ENCODE data around the gene SLC36A1.

Gene SLC36A1

DNA sequence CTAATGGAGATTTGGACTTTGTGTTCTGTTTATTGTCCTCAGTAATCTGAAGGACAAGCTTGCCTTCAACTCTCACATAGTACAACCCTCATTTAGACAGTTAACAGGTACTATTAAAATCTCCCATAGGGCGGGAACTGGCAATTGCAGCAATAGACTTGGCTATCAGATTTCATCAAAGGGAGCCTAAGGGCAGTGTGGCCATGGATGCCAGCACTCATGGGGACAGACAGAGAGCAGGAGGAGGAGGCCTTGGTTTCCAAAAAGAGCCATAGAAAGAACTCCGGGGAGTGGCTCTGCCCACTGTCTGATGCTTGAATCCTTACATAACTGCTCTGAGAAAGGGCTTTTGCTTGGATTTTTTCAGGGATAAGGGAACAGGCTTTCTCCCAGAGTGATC is 6.8 kb downstream of the SLC36A1 start:
- DNase-seq = no peak

DNA sequence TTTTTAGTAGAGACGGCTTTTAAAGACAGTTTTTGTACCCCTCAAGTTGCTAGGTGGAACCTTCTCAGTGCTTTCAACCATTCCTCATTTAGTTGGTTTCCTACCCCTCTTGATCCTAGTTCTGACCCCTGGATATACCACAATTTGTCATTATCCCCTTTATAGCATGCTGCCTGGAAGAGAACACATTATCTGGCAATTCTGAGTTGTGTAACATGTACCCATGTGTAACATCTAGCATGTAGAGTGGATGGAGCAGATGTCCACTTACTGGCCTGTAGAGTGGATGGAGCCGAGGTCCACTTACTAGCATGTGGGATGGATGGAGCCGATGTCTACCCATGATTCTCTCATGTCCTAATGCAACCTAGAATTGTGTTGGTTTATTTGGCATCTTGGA is 7.5 kb downstream of the SLC36A1 start:
- no peak for DNase-seq

DNA sequence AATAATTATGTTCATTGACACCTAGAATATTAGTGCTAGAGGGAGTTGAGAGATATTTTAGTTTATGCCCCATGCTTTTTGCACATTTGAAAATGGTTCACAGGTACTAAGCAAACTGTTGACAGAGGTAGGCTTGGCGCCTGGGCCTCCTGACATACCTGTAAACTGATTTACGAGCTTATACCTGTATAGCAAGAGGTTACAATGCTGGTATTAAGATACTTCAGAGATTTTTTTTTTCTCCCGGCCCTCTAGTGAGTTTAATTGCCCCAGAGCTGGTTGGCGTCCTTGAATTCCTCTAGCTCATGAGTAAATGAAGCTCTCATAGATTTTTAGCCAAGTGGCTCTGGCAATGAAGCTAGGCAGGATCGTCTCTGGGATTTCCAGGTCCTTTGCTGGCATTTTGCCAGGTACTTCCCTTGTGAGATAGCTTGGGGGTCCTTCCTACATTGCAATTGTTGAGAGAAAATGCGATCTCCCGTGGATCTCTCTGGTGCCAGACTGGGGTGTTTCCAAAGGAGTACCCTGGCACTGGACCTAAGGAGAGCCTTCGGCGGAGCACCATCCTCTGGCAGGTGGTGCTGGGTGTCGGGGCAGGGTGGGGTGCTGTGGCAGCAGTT is 9.0 kb downstream of the SLC36A1 start:
- DNase-seq = no peak

DNA sequence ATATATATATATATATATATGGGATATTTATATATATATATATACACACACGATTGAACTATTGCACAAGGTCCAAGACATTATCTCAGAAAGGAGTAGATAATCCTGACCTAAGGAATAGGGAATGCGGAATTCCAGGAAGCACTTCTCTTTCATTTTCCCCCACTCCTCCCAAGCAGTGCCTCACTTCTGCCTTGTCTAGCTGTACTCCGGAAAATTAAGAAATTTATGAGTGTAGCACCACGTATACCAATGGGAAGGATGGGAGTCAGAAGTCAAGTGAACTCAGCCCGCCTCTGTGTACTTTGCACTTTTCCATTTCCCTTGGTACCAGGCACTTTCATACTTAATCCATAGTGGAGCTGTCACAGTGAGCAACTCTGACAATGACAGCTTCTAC is 10.9 kb downstream of the SLC36A1 start:
- no peak for DNase-seq

DNA sequence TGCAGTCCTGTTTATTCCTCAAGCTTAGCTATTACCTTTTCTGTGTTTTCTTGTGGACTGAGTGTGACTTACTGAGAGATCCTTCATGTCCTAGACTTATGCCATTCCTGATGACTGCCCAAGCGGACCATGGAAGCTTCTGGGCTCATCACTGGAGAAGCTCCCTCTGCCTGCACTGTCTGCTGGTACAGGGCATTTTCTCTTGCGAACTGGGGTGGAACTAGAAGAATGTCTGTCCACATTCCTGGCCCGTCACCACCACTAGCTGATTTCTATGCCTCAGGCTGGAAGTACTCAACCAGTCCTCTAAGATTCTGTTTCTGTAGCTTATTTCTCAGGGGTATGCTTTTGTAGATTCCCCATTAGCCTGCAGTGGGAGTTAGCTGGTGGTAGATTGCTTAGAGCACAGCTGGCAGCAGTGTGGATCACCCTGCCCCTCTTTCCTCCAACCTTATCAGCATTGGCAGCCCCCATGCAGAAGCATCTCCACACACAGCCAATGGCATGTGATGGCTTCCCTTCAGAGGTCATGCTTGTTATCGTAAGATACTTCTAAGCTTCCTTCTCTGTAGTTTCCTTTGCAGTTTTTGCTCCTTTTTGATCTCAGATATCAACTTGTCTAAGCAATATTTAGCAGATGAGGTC is 12.4 kb downstream of the SLC36A1 start:
- no peak for DNase-seq

DNA sequence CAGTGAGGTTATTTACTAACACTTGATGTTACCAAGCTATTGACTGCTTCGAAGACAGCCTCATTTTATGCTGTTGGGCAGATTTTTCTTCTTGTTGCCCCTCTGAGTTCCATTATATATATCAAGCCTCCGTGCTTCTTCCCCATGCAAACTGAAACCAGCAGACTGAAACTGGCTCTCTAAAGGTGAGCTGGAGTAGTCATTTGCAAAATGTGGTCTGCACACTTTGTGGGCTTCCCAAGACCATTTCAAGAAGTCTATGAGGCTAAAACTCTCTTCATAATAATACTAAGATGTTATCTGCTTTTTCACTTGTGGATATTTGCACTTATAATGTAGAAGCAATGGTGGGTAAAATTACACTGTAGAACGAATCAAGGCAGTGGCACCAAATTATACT is 13.9 kb downstream of the SLC36A1 start:
- DNase-seq = no peak

DNA sequence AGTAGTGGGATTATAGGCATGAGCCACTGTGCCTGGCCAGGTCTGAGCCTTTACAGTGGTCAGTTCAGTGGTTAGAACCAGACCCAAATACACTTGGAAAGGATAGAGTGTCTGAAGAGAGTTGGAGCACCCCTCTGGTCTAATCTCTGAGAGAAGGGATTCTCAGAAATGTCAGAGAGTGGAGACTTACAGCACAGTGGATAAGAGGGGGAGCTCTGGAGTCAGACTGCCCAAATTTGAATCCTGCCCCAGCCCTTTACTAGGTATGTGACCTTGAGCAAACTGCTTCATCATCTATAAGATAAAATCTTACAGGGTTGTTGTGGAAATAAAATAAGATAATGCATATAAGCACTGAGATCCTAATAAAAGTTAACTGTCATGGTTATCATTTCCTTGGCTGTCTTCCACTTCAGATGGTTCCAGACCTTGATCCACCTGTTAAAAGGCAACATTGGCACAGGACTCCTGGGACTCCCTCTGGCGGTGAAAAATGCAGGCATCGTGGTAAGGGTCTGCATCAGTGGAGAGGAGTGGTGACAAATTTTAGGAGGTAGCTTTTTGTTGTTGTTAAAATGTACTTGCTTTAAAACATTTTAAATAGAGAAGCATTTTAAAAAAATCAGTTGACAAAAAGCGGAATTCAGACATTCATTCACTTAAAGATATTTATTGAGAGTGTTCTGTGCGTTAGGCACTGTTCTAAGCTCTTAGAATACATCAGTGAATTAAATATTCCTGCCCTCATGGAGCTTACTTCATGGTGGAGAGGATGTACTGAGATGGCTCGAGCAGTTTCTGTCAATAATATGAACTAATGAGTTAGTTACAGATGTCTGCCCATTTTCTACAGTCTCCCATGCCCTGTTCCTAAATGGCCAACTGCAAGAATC is 16.0 kb downstream of the SLC36A1 start:
- no peak for DNase-seq

DNA sequence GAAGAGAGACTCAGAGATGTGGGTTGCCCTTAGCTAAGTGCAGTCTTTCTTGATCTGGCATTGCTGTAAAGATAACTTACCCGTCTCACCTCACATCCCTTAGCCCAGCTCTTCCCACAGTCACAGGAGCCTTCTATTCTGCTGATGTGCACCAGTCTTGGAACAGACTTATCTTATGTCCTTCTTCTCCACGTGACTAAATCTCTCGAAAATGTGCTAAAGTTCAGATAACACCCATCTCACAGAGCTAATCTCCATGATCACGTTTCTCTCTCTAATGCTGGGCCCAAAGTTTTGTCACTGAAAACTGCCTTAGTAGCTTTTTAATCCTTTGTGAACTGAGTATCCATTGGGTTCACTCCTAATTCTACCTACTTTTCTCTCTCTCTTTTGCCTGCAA is 16.7 kb downstream of the SLC36A1 start:
- DNase-seq = no peak

DNA sequence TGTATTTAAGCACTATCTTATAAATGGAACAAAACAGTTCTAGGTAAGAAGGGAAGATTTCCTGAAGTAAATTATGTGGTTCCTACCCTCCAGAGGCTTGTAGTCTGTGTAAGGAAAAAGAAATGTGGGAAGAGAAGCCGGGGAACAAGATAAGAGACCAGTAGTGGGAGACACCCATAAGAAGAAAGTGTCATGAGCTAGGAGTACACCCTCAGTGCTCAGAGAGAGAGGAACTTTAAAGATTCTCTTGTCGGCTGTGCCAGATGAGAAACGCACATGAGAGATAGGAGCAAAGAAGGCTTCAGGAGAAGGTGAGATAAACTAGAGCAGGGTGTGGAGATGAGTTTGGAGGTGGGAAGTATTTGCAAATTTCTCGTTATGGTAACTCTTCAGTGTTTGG is 18.1 kb downstream of the SLC36A1 start:
- no peak for DNase-seq

DNA sequence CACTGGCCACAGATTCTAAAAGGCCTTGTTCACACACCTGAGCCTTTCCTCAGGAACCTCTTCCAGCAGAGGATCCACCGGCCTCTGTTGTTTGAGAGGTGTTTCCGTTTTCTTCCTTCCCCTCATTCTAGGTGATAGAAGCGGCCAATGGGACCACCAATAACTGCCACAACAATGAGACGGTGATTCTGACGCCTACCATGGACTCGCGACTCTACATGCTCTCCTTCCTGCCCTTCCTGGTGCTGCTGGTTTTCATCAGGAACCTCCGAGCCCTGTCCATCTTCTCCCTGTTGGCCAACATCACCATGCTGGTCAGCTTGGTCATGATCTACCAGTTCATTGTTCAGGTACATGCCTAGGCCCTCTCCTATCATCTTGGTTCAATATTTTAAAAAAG is 20.2 kb downstream of the SLC36A1 start:
- no peak for DNase-seq

DNA sequence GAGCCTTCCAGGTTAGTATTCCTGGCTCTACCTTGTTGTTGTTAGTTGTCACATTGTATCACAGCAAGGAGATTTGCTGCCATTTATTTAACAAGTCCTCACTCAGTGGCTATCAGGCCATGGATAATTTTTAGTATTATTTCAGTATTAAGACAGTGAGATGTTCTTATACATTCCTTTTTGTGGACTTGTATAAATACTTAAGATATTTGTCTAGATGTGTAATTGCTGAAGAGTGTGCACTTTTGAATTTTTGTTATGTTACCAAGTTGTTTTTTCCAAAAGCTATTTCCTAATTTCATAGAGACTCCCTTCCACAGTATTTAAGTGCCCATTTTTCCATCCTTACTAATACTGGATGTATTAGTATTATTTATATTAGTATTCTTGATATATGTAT is 22.0 kb downstream of the SLC36A1 start:
- DNase-seq = no peak

DNA sequence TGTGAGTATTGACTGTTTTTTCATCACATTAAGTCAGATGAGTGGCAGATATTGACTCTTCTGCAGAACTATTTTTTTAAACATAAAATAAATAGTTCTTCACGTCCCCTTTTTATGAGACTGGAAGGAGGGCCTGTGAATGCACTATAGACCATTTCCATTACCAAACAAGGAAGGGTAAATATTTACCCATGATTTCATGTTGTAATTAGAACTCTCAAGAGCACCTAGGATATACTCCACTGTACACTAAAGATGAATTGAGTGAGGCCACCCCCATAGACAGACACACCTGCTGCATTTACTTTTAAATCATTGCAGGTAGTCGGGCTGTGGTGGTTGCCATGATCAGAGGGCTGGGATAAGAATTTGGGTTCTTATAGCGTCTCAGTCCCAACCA is 22.6 kb downstream of the SLC36A1 start:
- DNase-seq = no peak

DNA sequence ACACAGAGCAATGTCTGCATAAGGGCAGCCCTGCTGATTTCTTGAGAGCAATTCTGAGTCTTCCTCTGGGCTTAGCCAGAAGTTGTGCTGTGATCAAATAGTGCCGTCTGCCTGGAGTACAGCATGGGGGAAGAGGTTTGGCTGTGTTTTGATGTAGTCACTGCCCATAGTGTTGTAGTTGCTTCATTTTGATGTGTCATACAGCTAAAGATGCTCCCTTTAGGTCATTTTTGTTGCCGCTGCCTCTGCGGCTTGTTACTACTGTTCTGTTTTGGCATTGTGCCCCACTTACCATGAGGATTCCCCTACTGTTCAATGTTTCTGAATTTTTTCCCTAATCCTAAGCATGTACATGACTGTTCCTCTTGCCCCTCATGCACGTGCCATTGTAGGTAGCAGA is 23.0 kb downstream of the SLC36A1 start:
- DNase-seq = no peak

DNA sequence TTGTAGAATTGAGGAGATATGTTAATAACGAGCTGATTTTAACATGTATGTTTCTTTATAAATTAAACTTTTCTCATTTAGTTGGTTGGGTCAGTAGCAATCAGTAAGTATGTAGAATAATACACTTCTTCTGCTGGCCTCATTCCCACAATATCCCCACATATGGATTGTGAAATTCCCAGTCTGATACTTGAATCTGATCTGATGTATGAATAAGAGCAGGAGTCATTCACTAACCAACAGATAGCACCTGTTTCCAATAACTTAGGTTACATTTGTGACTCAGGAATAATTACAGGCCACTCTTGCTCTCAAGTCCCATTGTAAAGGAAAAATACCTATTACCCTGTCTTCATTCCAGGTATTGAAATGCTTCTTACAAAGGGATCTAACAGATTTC is 23.9 kb downstream of the SLC36A1 start:
- no peak for DNase-seq

DNA sequence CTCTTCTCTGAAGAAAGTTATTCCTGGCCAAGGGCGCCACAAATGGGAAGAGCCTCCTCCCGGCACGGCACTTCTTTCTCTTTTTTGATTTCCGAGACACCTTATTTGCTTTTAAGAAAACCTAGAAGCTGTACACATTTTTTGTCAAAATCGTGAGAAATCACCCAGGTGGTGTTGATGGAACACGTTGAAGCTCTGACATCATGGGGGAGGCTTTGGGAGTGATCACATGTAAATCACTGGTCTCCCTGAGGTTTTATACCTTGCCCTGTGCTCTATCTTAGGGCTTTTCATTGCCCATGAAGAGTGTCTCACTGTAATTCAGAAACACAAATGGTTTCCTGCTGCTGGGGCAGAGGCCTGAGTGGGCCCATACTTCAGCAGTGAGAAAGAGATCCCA is 27.4 kb downstream of the SLC36A1 start:
- no peak for DNase-seq

DNA sequence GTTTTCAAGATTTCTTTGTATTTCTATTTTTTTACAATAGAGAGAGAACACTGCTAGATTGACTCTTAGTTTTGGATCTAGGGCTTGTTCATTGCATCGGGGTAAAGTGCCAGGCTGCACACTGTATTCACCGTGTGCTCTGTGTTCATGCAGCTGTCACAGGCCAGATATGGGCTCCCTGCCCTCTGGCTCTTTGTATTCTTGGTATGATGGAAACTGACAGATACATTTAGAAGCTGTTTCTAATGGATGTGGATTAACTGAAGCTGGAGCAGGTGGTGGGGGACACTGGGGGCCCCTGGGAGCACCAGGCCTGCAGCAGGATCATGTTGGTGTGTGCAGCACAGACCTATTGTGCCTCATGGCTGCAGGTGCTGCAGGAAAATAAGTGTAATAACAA is 28.0 kb downstream of the SLC36A1 start:
- DNase-seq = no peak

DNA sequence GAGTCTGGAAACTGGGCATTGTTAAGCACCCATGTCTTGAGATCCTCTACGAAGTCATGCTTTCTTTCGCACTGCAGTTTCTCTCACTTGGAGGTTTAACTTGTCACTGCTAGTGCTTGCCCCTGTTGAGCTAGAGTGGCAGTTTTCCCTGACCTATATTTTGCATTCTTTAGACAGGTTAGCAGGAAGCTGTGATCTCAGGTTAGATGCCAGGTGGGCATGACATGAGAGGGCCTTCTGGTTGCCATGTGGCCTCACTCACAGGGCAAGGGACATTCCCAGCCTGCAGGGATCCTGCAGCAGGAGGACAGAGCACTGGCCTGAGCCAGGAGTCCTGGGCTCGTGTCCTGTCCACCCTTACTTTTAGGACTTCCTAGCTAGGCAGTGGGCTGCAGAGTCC is 28.6 kb downstream of the SLC36A1 start:
- no peak for DNase-seq

DNA sequence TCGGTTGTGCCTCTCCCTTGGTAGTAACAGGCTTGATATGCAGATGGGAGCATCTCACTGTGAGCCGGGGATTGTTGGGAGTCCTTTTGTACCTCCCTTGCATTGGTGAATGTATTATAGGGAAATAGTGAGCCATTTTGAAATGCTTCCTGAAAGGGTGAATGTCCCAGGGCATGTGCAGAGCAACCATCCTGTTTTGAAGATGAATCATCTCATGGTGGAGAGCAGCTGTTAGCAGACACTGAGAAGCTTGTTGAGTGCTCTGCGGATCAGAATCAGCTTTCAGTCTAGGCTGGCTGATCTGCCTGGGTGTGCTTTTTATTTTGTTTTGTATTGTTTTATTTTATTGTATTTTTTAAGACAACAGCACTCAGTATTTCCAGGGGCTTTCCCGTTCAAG is 29.7 kb downstream of the SLC36A1 start:
- DNase-seq = no peak

DNA sequence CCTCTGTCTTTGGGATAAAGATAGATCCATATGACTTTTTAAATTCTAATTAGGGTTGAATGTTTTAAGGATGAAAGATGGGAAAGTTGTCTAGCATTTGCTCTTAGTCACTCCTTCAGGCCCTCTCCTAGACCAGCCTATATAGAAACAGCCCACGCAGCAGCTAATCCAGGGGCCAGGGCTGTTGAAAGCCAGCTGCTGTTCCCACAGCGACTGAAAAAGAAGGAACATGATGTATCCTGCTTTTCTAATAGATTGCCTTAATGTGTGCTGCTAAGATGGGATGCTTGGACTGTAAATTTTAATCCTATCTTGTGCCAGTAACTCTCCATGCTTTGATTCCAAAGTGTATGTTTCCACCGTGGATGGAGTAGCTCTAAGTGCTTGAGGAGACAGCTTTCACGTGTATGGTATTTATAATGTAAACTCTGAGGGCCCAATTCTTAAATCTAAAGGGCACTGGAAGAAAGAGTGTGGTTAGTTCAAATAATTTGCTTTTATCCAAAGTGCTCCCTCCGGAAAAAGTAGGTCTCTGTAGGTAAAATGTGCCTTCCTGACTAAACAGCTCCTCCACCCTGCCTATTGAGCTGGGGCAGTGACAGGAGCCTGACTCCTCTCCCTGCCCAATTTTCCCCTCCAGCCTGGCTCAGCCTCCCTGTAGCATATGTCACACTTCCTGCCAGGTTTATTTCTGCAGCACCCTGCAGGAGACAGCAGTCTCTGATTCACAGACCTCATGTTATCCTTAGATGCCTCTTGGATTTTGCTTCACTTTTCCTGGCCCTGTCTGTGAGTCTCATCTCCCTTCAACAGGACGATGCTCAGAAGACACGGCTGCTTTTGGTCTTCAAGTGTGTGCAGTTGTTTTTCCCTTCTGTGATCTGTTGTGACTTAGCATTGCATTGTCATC is 33.2 kb downstream of the SLC36A1 start:
- peak; percentile 37 for DNase-seq

DNA sequence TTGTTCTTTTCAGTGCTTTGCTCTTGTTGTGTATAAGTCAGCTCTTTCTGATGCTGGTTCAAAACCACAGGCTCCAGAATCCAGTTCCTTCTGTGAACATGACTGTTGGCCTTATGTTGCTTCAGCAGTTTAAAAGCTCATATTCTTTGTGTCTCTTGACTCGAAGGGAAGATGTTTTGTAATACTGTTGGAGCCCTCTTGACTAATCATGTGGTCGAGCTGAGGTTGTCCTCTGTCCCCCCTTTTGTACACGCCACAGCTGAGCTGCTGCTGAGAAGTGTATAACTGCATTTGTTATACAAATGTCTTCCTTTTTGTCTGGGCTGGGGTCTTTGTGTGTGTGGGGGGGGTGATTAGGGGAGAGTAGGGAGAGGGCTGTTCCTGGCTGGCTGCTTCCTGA is 35.8 kb downstream of the SLC36A1 start:
- DNase-seq = no peak

DNA sequence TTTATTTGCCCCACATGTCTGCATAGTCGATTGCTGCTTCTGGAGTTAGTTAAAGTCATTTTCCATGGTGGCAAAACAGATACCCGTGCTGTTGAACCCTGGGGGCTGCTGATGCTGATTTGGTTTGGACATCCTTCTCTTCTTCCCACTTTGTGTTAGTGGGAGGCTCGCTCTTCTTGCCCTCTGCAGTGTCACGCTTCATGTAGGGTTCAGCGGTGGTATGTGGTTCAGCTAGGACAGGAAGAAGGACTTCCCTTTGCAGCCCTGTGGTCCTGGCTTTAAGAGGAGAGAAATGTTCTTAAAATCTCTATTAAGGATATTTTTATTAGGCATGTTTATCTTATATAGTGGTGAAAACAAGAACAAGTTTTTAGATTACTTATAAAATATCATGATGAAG is 36.2 kb downstream of the SLC36A1 start:
- no peak for DNase-seq

DNA sequence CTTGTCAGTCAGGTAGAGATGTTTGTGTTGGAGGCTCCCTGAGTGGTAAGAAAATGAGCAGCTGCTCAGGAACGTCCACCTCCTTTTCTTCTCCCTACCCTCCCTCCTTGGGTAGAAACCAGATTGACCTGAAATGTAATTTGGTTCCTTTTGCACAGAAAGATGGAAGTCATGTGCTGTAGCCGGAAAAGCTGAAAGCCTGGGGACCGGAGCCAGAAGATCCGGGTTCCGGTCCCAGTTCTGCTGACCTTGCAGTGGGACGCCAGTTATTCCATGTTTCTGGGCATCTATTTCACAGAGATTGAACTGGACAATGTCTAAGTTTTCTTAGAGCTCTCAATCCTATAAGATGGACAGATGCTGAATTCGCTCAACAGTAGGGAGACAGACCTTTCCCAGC is 40.1 kb downstream of the SLC36A1 start:
- DNase-seq = no peak

DNA sequence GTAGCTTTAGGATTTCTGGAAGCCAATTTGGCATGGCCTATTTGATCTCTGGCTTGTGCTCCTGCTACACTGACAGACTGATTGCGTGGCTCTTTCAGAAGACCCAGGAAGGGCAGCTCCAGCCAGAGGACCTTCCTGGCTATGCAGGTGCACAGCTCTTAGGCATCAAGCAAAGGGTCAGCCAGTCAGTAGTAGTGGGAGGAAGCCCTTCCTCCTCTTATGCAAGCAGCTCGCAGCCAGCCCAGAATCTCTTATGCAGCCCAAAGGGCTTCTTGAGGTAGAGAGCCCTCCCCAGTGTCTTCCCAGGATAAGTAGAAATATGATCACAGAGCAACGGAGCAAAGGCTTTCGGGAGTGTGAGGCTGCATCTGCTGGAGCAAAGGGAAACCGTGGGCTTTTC is 43.2 kb downstream of the SLC36A1 start:
- DNase-seq = no peak
